Pancreas (tissue), 10 donors: ENCODE data around the gene MACROD2. TPM values are rescaled to one million over a fixed set of nuclear protein-coding genes. Genes with fewer than 3 reads are reported as not detected.

ENCODE experiments used
- ATAC-seq, 4 donors: fragments of 200-7000 bp; cut with Tn5 transposase; one replicate each; pipeline versions ENCODE4 v1.8.0 to v1.9.1; 2020; ENCODE audit warnings: mild to moderate bottlenecking in 4 of 4, moderate library complexity in 4 of 4
- DNase-seq, 6 donors: peaks; one replicate each; pipeline ENCODE4 v3.0.0-alpha.2; 2020
- FAIRE-seq: peaks from 2 replicates; lab custom pipeline; 2012; peaks lifted over from hg19 to GRCh38; lab: Jason Lieb, UNC
- H3K27ac ChIP-seq, 4 donors: fragments of 200-600 bp; sonication (generic); 1 replicate in 3 of 4; 2 replicates in 1 of 4; pipeline versions ENCODE4 v1.5.0 to v1.8.0; 2020
- H3K27me3 ChIP-seq, 4 donors: fragments of 200-600 bp; one replicate each; pipeline ENCODE4 v1.8.0; 2021
- H3K36me3 ChIP-seq, 3 donors: fragments of 200-600 bp; sonication (generic) in 1 of 3; one replicate each; pipeline versions ENCODE4 v1.5.0 to v1.8.0; 2020 to 2021
- H3K4me1 ChIP-seq, 3 donors: fragments of 200-600 bp; one replicate each; pipeline ENCODE4 v1.8.0; 2021
- H3K4me3 ChIP-seq, 4 donors: fragments of 200-600 bp; sonication (generic) in 2 of 4; one replicate each; pipeline versions ENCODE4 v1.5.0 to v1.8.0; 2020 to 2021
- H3K9me3 ChIP-seq, 4 donors: fragments of 200-600 bp; one replicate each; pipeline ENCODE4 v1.8.0; 2021
- CTCF ChIP-seq, 4 donors: fragments of 200-600 bp; sonication (generic) in 3 of 4; IDR thresholded peaks; one replicate each; pipeline versions ENCODE4 v1.5.0 to v1.8.0; 2021; ENCODE audit warnings: antibody characterized with exemption in 4 of 4
- WGBS, 2 donors: extraction: QIAGEN DNeasy Blood & Tissue Kit; methylation state at CpG; one replicate each; pipeline ENCODE4 v1.1.7; 2013; 5-methylcytosine and 5-hydroxymethylcytosine counted together
- intact Hi-C, 3 donors: fragments of 100-400 bp; cut with DNase I; formaldehyde crosslinking; loops; one replicate each; pipeline versions ENCODE4 v1.11.1 to v1.14.2; 2022
- polyA plus RNA-seq, 2 donors: library from polyadenylated mRNA; stranded (reverse); fragments of 200-250 nt; gene quantifications; one replicate each; pipeline ENCODE4 v1.2.3, GENCODE V29; 2013
- total RNA-seq, 6 donors: library from RNA; stranded (reverse); fragmentation: NEBNext Ultra II Directional in 4 of 6; extraction: Animal tissue kit (Norgen Biotek cat#: 25700) in 4 of 6; gene quantifications; one replicate each; pipeline versions ENCODE4 v1.2.1 to v1.2.4, GENCODE V29; 2021 to 2023
- donor health status: healthy with polysubstance abuse.
- donor health status: DM: no; HTN: no; CAD: no; lungs with moderate emphysema.
- donor health status: DM: no; HTN: no; CAD: no.
- donor health status: control.
- donor health status: control.
- donor health status: Bipolar disorder and iron deficiency.
- donor health status: DM: yes; HTN: yes; CAD: no.
- donor health status: DM: no; HTN: no; CAD: no.
- donor health status: DM: no; HTN: no; CAD: no.
- donor health status: DM: yes; HTN: yes; CAD: no.

MACROD2 gene
- total and polyA plus RNA-seq, 8 donors, result 1.7 to 4.9 (median 2.7) TPM

- FAIRE-seq (no peak), ATAC-seq (no peak), DNase-seq (no peak)
- WGBS, 2 donors, result 76 to 81% methylated on average over 1 of the region's 1 CpG
- Histone ChIP-seq H3K4me1 (no peaks in the 10 kb centered on the region), H3K36me3 (no peaks in the 10 kb centered on the region), H3K27me3 (no peaks in the 10 kb centered on the region), H3K9me3 (no peaks in the 10 kb centered on the region), H3K27ac (no peak overlapping the region), H3K4me3 (no peak overlapping the region)
- intact Hi-C loops, result no loop called here
- no peak for TF ChIP-seq CTCF (IDR thresholded peaks at IDR 0.05)
Observed at GRCh38 chr20:16025084-16025483, 2029.8 kb downstream of the MACROD2 start.

GRCh38 chr20:16027686-16028085, 2032.4 kb downstream of the MACROD2 start:
- FAIRE-seq (no peak), ATAC-seq (no peak), DNase-seq (no peak)
- intact Hi-C loops, result no loop called here
- H3K4me3 ChIP-seq, result no peak overlapping the region
- no peak overlapping the region for H3K27ac ChIP-seq
- H3K4me1 ChIP-seq, result no peaks in the 10 kb centered on the region
- H3K27me3 ChIP-seq, result no peaks in the 10 kb centered on the region
- H3K9me3 ChIP-seq, result no peaks in the 10 kb centered on the region
- no peak for TF ChIP-seq CTCF (IDR thresholded peaks at IDR 0.05)
- H3K36me3 ChIP-seq, result no peaks in the 10 kb centered on the region

GRCh38 chr20:16028923-16029322, 2033.6 kb downstream of the MACROD2 start:
- TF ChIP-seq CTCF (IDR thresholded peaks at IDR 0.05), result no peak
- ATAC-seq (no peak), FAIRE-seq (no peak), DNase-seq (no peak)
- H3K36me3 ChIP-seq, result no peaks in the 10 kb centered on the region
- 81 to 84% methylated on average over 6 of the region's 6 CpGs for WGBS, 2 donors
- H3K27ac ChIP-seq, result no peak overlapping the region
- no peak overlapping the region for H3K4me3 ChIP-seq
- intact Hi-C loops, result no loop called here
- no peaks in the 10 kb centered on the region for H3K9me3 ChIP-seq
- H3K27me3 ChIP-seq, result no peaks in the 10 kb centered on the region
- no peaks in the 10 kb centered on the region for H3K4me1 ChIP-seq

- WGBS, 2 donors, result 52 to 56% methylated on average over 2 of the region's 2 CpGs
- Histone ChIP-seq H3K27me3 (no peaks in the 10 kb centered on the region), H3K4me1 (no peaks in the 10 kb centered on the region), H3K27ac (no peak overlapping the region), H3K4me3 (no peak overlapping the region), H3K9me3 (no peaks in the 10 kb centered on the region), H3K36me3 (no peaks in the 10 kb centered on the region)
- intact Hi-C loops, result no loop called here
- TF ChIP-seq CTCF (IDR thresholded peaks at IDR 0.05), result no peak
- FAIRE-seq (no peak), ATAC-seq (no peak), DNase-seq (no peak)
Observed at GRCh38 chr20:16030253-16030652, 2034.9 kb downstream of the MACROD2 start.

- H3K4me3 ChIP-seq, result no peak overlapping the region
- no peak for FAIRE-seq
- no peaks in the 10 kb centered on the region for H3K9me3 ChIP-seq
- DNase-seq, result no peak
- WGBS, 2 donors, result 77 to 80% methylated on average over 3 of the region's 3 CpGs
- H3K27ac ChIP-seq, result no peak overlapping the region
- no peaks in the 10 kb centered on the region for H3K4me1 ChIP-seq
- H3K27me3 ChIP-seq, result no peaks in the 10 kb centered on the region
- H3K36me3 ChIP-seq, result no peaks in the 10 kb centered on the region
- intact Hi-C loops, result no loop called here
- no peak for TF ChIP-seq CTCF (IDR thresholded peaks at IDR 0.05)
- no peak for ATAC-seq
Observed at GRCh38 chr20:16035576-16035975, 2040.3 kb downstream of the MACROD2 start.
